Colon (tissue), 2 donors: ENCODE results near the gene PLCB3.

Experiments used
- FAIRE-seq: peaks from 2 replicates; lab custom pipeline; 2012; peaks lifted over from hg19 to GRCh38; lab: Jason Lieb, UNC
- donor health status: control.
- donor health status: control.

Gene PLCB3

GRCh38 chr11:64250415-64251015 lies 815 bp upstream of the PLCB3 start:
- no peak for FAIRE-seq

- FAIRE-seq, result no peak
These were observed 348 bp downstream of the PLCB3 start for GRCh38 chr11:64251753-64252002.

GRCh38 chr11:64252003-64252872 lies 908 bp downstream of the PLCB3 start:
- no peak for FAIRE-seq

- no peak for FAIRE-seq
These were observed 1.7 kb downstream of the PLCB3 start for GRCh38 chr11:64253043-64253442.

- no peak for FAIRE-seq
These were observed 2.2 kb downstream of the PLCB3 start for GRCh38 chr11:64253481-64253880.

- no peak for FAIRE-seq
These were observed 3.0 kb downstream of the PLCB3 start for GRCh38 chr11:64254326-64254725.

GRCh38 chr11:64255135-64256128 lies 4.1 kb downstream of the PLCB3 start:
- FAIRE-seq, result no peak

GRCh38 chr11:64256300-64256699 lies 5.0 kb downstream of the PLCB3 start:
- no peak for FAIRE-seq

- no peak for FAIRE-seq
These were observed 7.0 kb downstream of the PLCB3 start for GRCh38 chr11:64258356-64258755.

- FAIRE-seq, result no peak
These were observed 7.7 kb downstream of the PLCB3 start for GRCh38 chr11:64258946-64259532.

GRCh38 chr11:64259533-64260067 lies 8.3 kb downstream of the PLCB3 start:
- FAIRE-seq, result no peak

- no peak for FAIRE-seq
These were observed 8.9 kb downstream of the PLCB3 start for GRCh38 chr11:64260147-64260708.

- no peak for FAIRE-seq
These were observed 10.3 kb downstream of the PLCB3 start for GRCh38 chr11:64261556-64262080.

- FAIRE-seq, result no peak
These were observed 11.1 kb downstream of the PLCB3 start for GRCh38 chr11:64262271-64263002.

- no peak for FAIRE-seq
These were observed 12.0 kb downstream of the PLCB3 start for GRCh38 chr11:64263021-64263946.

- FAIRE-seq, result no peak
These were observed 12.6 kb downstream of the PLCB3 start for GRCh38 chr11:64263947-64264317.

GRCh38 chr11:64264371-64264852 lies 13.1 kb downstream of the PLCB3 start:
- FAIRE-seq, result no peak

GRCh38 chr11:64265176-64266160 lies 14.1 kb downstream of the PLCB3 start:
- FAIRE-seq, result no peak
